Endothelial cell (in vitro differentiated cells): Measurements from ENCODE around the gene ZHX3. TPM values are rescaled to one million over a fixed set of nuclear protein-coding genes. Genes with fewer than 3 reads are reported as not detected.

ENCODE experiments used
- DNase-seq: peaks from one replicate; pipeline ENCODE4 v3.0.0; 2021; ENCODE audit warnings: low spot score
- H3K27ac Mint-ChIP-seq: one replicate; pipeline ENCODE4 v1.8.0; 2021; ENCODE audit warnings: mixed read lengths, inconsistent platforms; ENCODE audit not compliant: unreplicated experiment
- H3K27me3 Mint-ChIP-seq: one replicate; pipeline ENCODE4 v1.8.0; 2021; ENCODE audit warnings: mild to moderate bottlenecking, moderate library complexity, mixed read lengths, inconsistent platforms; ENCODE audit not compliant: unreplicated experiment
- H3K36me3 Mint-ChIP-seq: one replicate; pipeline ENCODE4 v1.8.0; 2021; ENCODE audit warnings: mild to moderate bottlenecking, low read depth, mixed read lengths, inconsistent platforms; ENCODE audit not compliant: unreplicated experiment
- H3K4me1 Mint-ChIP-seq: one replicate; pipeline ENCODE4 v1.8.0; 2021; ENCODE audit warnings: mild to moderate bottlenecking, mixed read lengths, inconsistent platforms; ENCODE audit not compliant: unreplicated experiment
- H3K4me3 Mint-ChIP-seq: one replicate; pipeline ENCODE4 v1.8.0; 2021; ENCODE audit warnings: mild to moderate bottlenecking, mixed read lengths, inconsistent platforms; ENCODE audit not compliant: unreplicated experiment
- H3K9me3 Mint-ChIP-seq: one replicate; pipeline ENCODE4 v1.8.0; 2021; ENCODE audit warnings: mixed read lengths, inconsistent platforms; ENCODE audit not compliant: unreplicated experiment
- total RNA-seq: library from RNA; stranded (reverse); fragmentation: NEBNext Ultra II Directional; extraction: Animal tissue kit (Norgen Biotek cat#: 25700); gene quantifications from one replicate; pipeline ENCODE4 v1.2.1, GENCODE V29; 2021; ENCODE audit not compliant: unreplicated experiment
- TF ChIP-seq, protein P1 (sequence below): fragments of 200-600 bp; sonication (generic); IDR thresholded peaks from one replicate; pipeline ENCODE4 v1.5.0; 2021; ENCODE audit warnings: antibody characterized with exemption; ENCODE audit not compliant: unreplicated experiment

Gene ZHX3
- total RNA-seq, 1 donor from 2014 or later, result 20.9 TPM

DNA sequence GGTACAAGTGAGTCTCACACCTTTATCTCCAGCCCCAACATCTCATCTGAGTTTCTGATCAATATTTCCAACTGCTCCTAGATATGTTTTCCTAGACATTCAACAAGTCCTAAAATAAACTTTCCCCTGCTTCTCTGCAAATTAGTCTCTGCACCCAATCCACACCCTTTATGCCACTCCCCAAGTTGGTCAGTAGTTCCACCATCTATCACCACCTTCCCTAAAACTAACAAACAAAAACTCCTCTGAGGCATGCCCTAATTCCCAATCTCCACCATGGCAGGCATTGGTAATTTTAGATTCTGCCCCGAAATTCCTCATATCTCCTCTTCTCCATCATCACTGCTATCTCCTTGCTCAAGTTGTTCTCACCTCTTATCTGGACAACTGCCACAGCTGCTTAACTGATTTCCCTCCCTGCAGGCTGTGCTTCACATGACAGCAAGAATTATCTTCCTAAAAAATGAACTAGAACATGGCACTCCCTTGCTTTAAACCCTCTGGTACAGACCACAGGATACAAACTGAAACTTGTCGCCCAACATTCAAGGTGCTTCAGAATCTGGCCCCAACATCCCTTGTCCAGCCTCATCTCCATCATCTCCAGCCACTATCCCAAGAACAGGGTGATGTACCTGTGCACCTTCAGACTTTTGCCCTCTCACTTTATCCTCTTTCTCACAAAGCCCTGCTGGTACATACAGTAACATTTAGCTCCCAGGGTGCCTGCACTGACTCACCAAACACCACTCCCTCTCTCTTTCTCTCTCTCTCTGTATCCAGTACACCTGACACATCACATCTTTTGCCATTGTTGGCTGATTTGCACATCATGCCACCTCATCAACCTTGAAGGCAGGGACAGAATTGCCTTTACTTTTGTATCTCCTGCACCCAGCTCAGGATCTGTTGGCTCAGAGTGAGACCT lies 55.5 kb downstream of the ZHX3 start:
- TF ChIP-seq, protein P1, sequence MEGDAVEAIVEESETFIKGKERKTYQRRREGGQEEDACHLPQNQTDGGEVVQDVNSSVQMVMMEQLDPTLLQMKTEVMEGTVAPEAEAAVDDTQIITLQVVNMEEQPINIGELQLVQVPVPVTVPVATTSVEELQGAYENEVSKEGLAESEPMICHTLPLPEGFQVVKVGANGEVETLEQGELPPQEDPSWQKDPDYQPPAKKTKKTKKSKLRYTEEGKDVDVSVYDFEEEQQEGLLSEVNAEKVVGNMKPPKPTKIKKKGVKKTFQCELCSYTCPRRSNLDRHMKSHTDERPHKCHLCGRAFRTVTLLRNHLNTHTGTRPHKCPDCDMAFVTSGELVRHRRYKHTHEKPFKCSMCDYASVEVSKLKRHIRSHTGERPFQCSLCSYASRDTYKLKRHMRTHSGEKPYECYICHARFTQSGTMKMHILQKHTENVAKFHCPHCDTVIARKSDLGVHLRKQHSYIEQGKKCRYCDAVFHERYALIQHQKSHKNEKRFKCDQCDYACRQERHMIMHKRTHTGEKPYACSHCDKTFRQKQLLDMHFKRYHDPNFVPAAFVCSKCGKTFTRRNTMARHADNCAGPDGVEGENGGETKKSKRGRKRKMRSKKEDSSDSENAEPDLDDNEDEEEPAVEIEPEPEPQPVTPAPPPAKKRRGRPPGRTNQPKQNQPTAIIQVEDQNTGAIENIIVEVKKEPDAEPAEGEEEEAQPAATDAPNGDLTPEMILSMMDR, result no peak
- no peaks in the 10 kb centered on the region for H3K27me3 Mint-ChIP-seq
- no peak overlapping the region for H3K27ac Mint-ChIP-seq
- no peak for DNase-seq
- H3K4me3 Mint-ChIP-seq, result no peak overlapping the region
- no peaks in the 10 kb centered on the region for H3K9me3 Mint-ChIP-seq
- no peaks in the 10 kb centered on the region for H3K36me3 Mint-ChIP-seq
- peaks cover 11% of the 10 kb centered on the region for H3K4me1 Mint-ChIP-seq

DNA sequence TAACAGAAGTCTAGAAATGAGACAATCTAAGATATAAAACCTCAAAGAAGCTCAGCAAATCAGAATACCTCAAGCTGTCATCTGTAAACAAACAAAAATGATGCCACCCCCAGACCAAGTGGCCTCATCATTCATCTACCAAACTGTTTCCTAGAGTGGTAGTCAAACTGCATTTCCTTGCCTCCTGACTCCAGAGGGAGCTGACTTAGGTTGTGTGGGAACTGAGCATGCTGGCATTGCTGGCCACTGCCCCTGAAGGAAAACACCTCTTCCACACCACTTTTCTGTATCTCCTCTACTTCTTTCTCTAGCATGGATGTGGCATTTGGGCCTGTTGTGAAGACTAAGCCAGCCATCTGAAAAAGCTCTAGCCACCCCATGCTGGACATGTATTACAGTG lies 56.3 kb downstream of the ZHX3 start:
- no peaks in the 10 kb centered on the region for H3K36me3 Mint-ChIP-seq
- H3K27me3 Mint-ChIP-seq, result no peaks in the 10 kb centered on the region
- H3K4me1 Mint-ChIP-seq, result peaks cover 11% of the 10 kb centered on the region
- TF ChIP-seq, protein P1, result no peak
- no peak overlapping the region for H3K4me3 Mint-ChIP-seq
- H3K9me3 Mint-ChIP-seq, result no peaks in the 10 kb centered on the region
- no peak overlapping the region for H3K27ac Mint-ChIP-seq
- DNase-seq, result no peak

DNA sequence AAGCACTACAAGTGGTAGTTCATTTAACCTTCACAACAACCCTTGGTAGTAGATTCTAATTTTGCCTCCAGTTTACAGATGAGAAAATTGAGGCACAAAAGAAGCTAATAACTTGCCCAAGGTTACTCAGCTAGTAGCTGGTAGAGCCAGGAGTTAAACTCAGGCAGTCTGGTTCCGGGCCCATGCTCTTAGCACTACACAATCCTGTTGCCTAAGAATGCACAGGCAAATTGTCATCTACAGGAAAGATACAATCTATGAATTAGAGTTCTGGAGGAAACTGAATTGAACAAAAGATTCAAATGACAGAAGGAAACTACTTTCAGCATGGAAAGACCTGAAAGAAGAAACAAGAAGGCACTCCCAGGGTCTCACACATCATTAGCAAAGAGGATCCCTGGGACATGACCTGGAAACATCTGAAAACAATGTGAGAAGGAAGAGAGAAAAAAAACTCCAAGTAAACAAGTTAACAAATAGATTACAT lies 56.8 kb downstream of the ZHX3 start:
- no peaks in the 10 kb centered on the region for H3K36me3 Mint-ChIP-seq
- DNase-seq, result no peak
- no peaks in the 10 kb centered on the region for H3K27me3 Mint-ChIP-seq
- peaks cover 11% of the 10 kb centered on the region for H3K4me1 Mint-ChIP-seq
- no peak overlapping the region for H3K4me3 Mint-ChIP-seq
- TF ChIP-seq, protein P1, result no peak
- H3K27ac Mint-ChIP-seq, result no peak overlapping the region
- H3K9me3 Mint-ChIP-seq, result no peaks in the 10 kb centered on the region

DNA sequence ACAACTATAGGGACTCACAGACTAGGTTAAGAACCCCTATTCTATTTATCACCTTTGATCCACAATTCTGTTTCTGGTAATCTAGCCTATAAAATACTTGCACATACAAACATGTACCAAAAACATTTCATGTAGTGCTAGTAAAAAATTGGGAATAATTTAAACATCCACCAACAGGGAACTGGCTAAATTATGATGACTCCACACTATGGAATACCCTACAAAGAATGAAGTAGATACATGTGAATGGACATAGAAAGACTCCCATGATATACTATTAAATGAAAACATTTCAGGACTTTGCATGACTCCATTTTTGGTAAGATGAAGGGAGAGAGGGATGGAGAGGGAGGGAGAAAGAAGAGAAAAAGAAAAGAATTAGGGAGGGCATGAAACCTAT lies 58.2 kb downstream of the ZHX3 start:
- H3K27ac Mint-ChIP-seq, result no peak overlapping the region
- H3K4me3 Mint-ChIP-seq, result no peak overlapping the region
- no peaks in the 10 kb centered on the region for H3K36me3 Mint-ChIP-seq
- TF ChIP-seq, protein P1, result no peak
- H3K4me1 Mint-ChIP-seq, result peaks cover 11% of the 10 kb centered on the region
- H3K27me3 Mint-ChIP-seq, result no peaks in the 10 kb centered on the region
- no peaks in the 10 kb centered on the region for H3K9me3 Mint-ChIP-seq
- DNase-seq, result no peak

DNA sequence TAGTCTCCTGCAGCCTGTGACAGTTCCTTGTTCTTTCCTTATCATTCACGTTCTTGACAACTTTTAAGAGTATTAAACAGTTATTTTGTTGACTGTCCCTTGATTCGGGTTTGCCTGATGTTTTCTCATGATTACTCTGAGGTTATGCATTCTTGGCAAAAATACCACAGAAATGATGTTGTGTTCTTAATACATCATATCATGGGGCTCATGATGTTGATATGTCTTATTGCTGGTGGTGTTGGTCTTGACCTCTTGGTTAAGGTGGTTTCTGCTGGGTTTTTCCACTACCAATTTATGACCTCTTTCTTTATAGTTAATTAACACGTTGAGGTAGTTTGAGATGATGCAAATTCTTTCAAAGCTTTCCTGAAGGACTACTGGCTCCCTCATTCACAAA lies 59.1 kb downstream of the ZHX3 start:
- Mint-ChIP-seq H3K27ac (no peak overlapping the region), H3K4me1 (peaks cover 11% of the 10 kb centered on the region), H3K27me3 (no peaks in the 10 kb centered on the region), H3K36me3 (no peaks in the 10 kb centered on the region), H3K4me3 (no peak overlapping the region), H3K9me3 (no peaks in the 10 kb centered on the region)
- TF ChIP-seq, protein P1, result no peak
- no peak for DNase-seq
